ENCODE results near the gene COQ7. TPM values are rescaled to one million over a fixed set of nuclear protein-coding genes. Genes with fewer than 3 reads are reported as not detected.
A peak's percentile ranks its signal among the peaks of the same experiment; 100 is the strongest.

The COQ7 gene
- total RNA-seq, 2 donors from 2014 or later, result 30.6 to 31.5 TPM

- ATAC-seq (no peak), DNase-seq (no peak)
- intact Hi-C loops (cut with DNase I), result no loop called here
Observed at GRCh38 chr16:19084139-19084538, 16.7 kb downstream of the COQ7 start.

- ATAC-seq (no peak), DNase-seq (no peak)
- intact Hi-C loops (cut with DNase I), result loop anchor here in 1 of 2 donors (5.0 kb wide), 2 partner anchors 92 to 417 kb away; no protein-coding TSS in a partner anchor
Observed at GRCh38 chr16:19084879-19085278, 17.5 kb downstream of the COQ7 start.

- ATAC-seq, result peak in 1 of 2 donors; percentile 49
- DNase-seq, result no peak
- intact Hi-C loops (cut with DNase I), result loop anchor here (1.0 to 5.0 kb wide), 4 partner anchors 92 to 417 kb away; no protein-coding TSS in a partner anchor
Observed at GRCh38 chr16:19085679-19086200, 18.3 kb downstream of the COQ7 start.

GRCh38 chr16:19086322-19087199 is 19.1 kb downstream of the COQ7 start:
- ATAC-seq (peak; percentile 96 to 98), DNase-seq (peak; percentile 86)
- intact Hi-C loops (cut with DNase I), result loop anchor here (1.0 to 5.0 kb wide), 4 partner anchors 91 to 416 kb away; no protein-coding TSS in a partner anchor

GRCh38 chr16:19088341-19088916 is 21.0 kb downstream of the COQ7 start:
- ATAC-seq (no peak), DNase-seq (no peak)
- intact Hi-C loops (cut with DNase I), result loop anchor here in 1 of 2 donors (5.0 kb wide), 2 partner anchors 89 to 414 kb away; no protein-coding TSS in a partner anchor

- ATAC-seq, result no peak
- intact Hi-C loops (cut with DNase I), result loop anchor here in 1 of 2 donors (5.0 kb wide), 2 partner anchors 88 to 413 kb away; no protein-coding TSS in a partner anchor
Observed at GRCh38 chr16:19089410-19089955, 22.1 kb downstream of the COQ7 start.

GRCh38 chr16:19090916-19091315 is 23.5 kb downstream of the COQ7 start:
- DNase-seq, result no peak
- ATAC-seq, result no peak
- intact Hi-C loops (cut with DNase I), result loop anchor here in 1 of 2 donors (10.0 kb wide), 1 partner anchor 84 kb away; no protein-coding TSS in a partner anchor

More at GRCh38 chr16:19089410-19089955, 22.1 kb downstream of the COQ7 start:
- no peak for DNase-seq

GRCh38 chr16:19092653-19093410 is 25.4 kb downstream of the COQ7 start:
- intact Hi-C loops (cut with DNase I), result loop anchor here in 1 of 2 donors (10.0 kb wide), 1 partner anchor 82 kb away; no protein-coding TSS in a partner anchor
- DNase-seq (no peak), ATAC-seq (no peak)

- no peak for DNase-seq
- no peak for ATAC-seq
- intact Hi-C loops (cut with DNase I), result loop anchor here in 1 of 2 donors (10.0 kb wide), 1 partner anchor 81 kb away; no protein-coding TSS in a partner anchor
Observed at GRCh38 chr16:19093631-19094541, 26.5 kb downstream of the COQ7 start.

GRCh38 chr16:19094542-19095365 is 27.3 kb downstream of the COQ7 start:
- ATAC-seq (no peak), DNase-seq (no peak)
- intact Hi-C loops (cut with DNase I), result loop anchor here in 1 of 2 donors (10.0 kb wide), 1 partner anchor 80 kb away; no protein-coding TSS in a partner anchor

GRCh38 chr16:19095654-19096053 is 28.2 kb downstream of the COQ7 start:
- intact Hi-C loops (cut with DNase I), result loop anchor here in 1 of 2 donors (10.0 kb wide), 1 partner anchor 79 kb away; no protein-coding TSS in a partner anchor
- ATAC-seq, result no peak
- DNase-seq, result no peak

- ATAC-seq, result no peak
- intact Hi-C loops (cut with DNase I), result loop anchor here in 1 of 2 donors (10.0 kb wide), 1 partner anchor 77 kb away; no protein-coding TSS in a partner anchor
- DNase-seq, result no peak
Observed at GRCh38 chr16:19098173-19098572, 30.8 kb downstream of the COQ7 start.

- intact Hi-C loops (cut with DNase I), result no loop called here
- ATAC-seq (no peak), DNase-seq (no peak)
Observed at GRCh38 chr16:19102187-19102872, 34.9 kb downstream of the COQ7 start.

- intact Hi-C loops (cut with DNase I), result no loop called here
- no peak for ATAC-seq
- no peak for DNase-seq
Observed at GRCh38 chr16:19104607-19105006, 37.2 kb downstream of the COQ7 start.

- intact Hi-C loops (cut with DNase I), result no loop called here
- ATAC-seq (no peak), DNase-seq (no peak)
Observed at GRCh38 chr16:19105131-19105530, 37.7 kb downstream of the COQ7 start.
